ENCODE measurements around the gene ENDOV. TPM values are rescaled to one million over a fixed set of nuclear protein-coding genes. Genes with fewer than 3 reads are reported as not detected.

ENDOV gene
- total RNA-seq, 4 donors from 2014 or later: 2.0 to 17.5 (median 9.9) TPM

GRCh38 chr17:80430446-80431245, 15.7 kb downstream of the ENDOV start:
- TF ChIP-seq CTCF (IDR thresholded peaks at IDR 0.05; ENCODE audit: low read depth): no peak

- no peak for TF ChIP-seq CTCF (IDR thresholded peaks at IDR 0.05; ENCODE audit: low read depth)
Measured at GRCh38 chr17:80431246-80432195, 16.6 kb downstream of the ENDOV start.

GRCh38 chr17:80432350-80432955, 17.5 kb downstream of the ENDOV start:
- no peak for TF ChIP-seq CTCF (IDR thresholded peaks at IDR 0.05; ENCODE audit: low read depth)

GRCh38 chr17:80432961-80433550, 18.1 kb downstream of the ENDOV start:
- no peak for TF ChIP-seq CTCF (IDR thresholded peaks at IDR 0.05; ENCODE audit: low read depth)

- no peak for TF ChIP-seq CTCF (IDR thresholded peaks at IDR 0.05; ENCODE audit: low read depth)
Measured at GRCh38 chr17:80433916-80434666, 19.1 kb downstream of the ENDOV start.

GRCh38 chr17:80437532-80437931, 22.6 kb downstream of the ENDOV start:
- TF ChIP-seq CTCF (IDR thresholded peaks at IDR 0.05; ENCODE audit: low read depth): no peak
